GM19468 (cell line): ENCODE data around the gene RGS11.
"Not testable (repeated sequence)": the region's sequence is repeated elsewhere in the genome, so short reads cannot be mapped to it uniquely, and the experiment has no call there.

Experiments
- ATAC-seq: cut with Tn5 transposase; IDR thresholded peaks from one replicate; pipeline ENCODE4 v1.9.1; 2021; ENCODE audit warnings: mild to moderate bottlenecking, moderate library complexity, moderate number of reproducible peaks; ENCODE audit not compliant: unreplicated experiment; ENCODE audit errors: extremely low read depth

The RGS11 gene

GRCh38 chr16:240559-240958, 35.2 kb downstream of the RGS11 start:
- ATAC-seq = no peak

GRCh38 chr16:239948-240277, 35.8 kb downstream of the RGS11 start:
- no peak for ATAC-seq

- peak; percentile 43 for ATAC-seq
Measured at GRCh38 chr16:234468-235305, 41.1 kb downstream of the RGS11 start, which contains the start of gene FAM234A. FAM234A (plus strand) TSS chr16:234821; CDS start chr16:254414, 19,593 bp downstream.

GRCh38 chr16:230949-231348, 44.8 kb downstream of the RGS11 start:
- ATAC-seq = no peak

GRCh38 chr16:230351-230750, 45.4 kb downstream of the RGS11 start:
- ATAC-seq = not testable (repeated sequence)

- ATAC-seq = no peak
Measured at GRCh38 chr16:229731-230281, 45.9 kb downstream of the RGS11 start.

GRCh38 chr16:228852-229730, 46.7 kb downstream of the RGS11 start, which contains the start of gene LUC7L:
LUC7L (minus strand) TSS chr16:229449; CDS start chr16:229339, 110 bp downstream.
- ATAC-seq = peak; percentile 51

- ATAC-seq = no peak
Measured at GRCh38 chr16:228151-228851, 47.4 kb downstream of the RGS11 start.

- ATAC-seq = no peak
Measured at GRCh38 chr16:220021-220420, 55.7 kb downstream of the RGS11 start.
